Vagina (tissue), 2 donors: ENCODE data around the gene MATK. TPM values are rescaled to one million over a fixed set of nuclear protein-coding genes. Genes with fewer than 3 reads are reported as not detected.

Source experiments
- DNase-seq, 2 donors: peaks; one replicate each; pipeline ENCODE4 v3.0.0-alpha.2; 2017; ENCODE audit errors: extremely low spot score in 2 of 2
- H3K27ac ChIP-seq: fragments of 200-600 bp; sonication (generic); one replicate; pipeline ENCODE4 v1.5.1; 2019
- H3K27me3 ChIP-seq: fragments of 200-600 bp; sonication (generic); one replicate; pipeline ENCODE4 v1.5.1; 2019
- H3K36me3 ChIP-seq, 2 donors: fragments of 200-600 bp; sonication (generic); one replicate each; pipeline ENCODE4 v1.5.1; 2017 to 2019
- H3K4me1 ChIP-seq: fragments of 200-600 bp; sonication (generic); one replicate; pipeline ENCODE4 v1.5.1; 2019
- H3K4me3 ChIP-seq, 2 donors: fragments of 200-600 bp; sonication (generic); 1 replicate in 1 of 2; 2 replicates in 1 of 2; pipeline ENCODE4 v1.5.1; 2016 to 2019
- H3K9me3 ChIP-seq: fragments of 200-600 bp; sonication (generic); one replicate; pipeline ENCODE4 v1.5.1; 2019
- CTCF ChIP-seq, 3 experiments: fragments of 450-650 bp in 2 of 3; fragments of 200-600 bp in 1 of 3; sonication (generic) in 1 of 3; IDR thresholded peaks; one replicate each; pipeline ENCODE4 v1.5.1; 2017 to 2019; ENCODE audit warnings: antibody characterized with exemption in 3 of 3, mild to moderate bottlenecking in 2 of 3, moderate library complexity in 2 of 3
- POLR2A ChIP-seq, 2 donors: fragments of 450-650 bp; IDR thresholded peaks; one replicate each; pipeline ENCODE4 v1.6.1; 2017; ENCODE audit warnings: antibody characterized with exemption in 2 of 2, mild to moderate bottlenecking in 2 of 2, moderate library complexity in 2 of 2
- POLR2AphosphoS5 ChIP-seq, 2 donors: sonication (generic); formaldehyde crosslinking; IDR thresholded peaks; one replicate each; pipeline ENCODE4 v1.9.0; 2017; ENCODE audit warnings: antibody characterized with exemption in 2 of 2, mild to moderate bottlenecking in 2 of 2, low read depth in 1 of 2; ENCODE audit not compliant: insufficient read depth in 1 of 2
- intact Hi-C: fragments of 100-400 bp; cut with DNase I; formaldehyde crosslinking; loops from one replicate; pipeline ENCODE4 v1.15.1; 2023
- total RNA-seq: library from RNA; depleted of rRNA; stranded (reverse); fragments of >200 nt; gene quantifications from one replicate; pipeline ENCODE4 v1.2.3, GENCODE V29; 2016

The MATK gene
- total RNA-seq, 1 donor from 2014 or later = 1.2 TPM

DNA sequence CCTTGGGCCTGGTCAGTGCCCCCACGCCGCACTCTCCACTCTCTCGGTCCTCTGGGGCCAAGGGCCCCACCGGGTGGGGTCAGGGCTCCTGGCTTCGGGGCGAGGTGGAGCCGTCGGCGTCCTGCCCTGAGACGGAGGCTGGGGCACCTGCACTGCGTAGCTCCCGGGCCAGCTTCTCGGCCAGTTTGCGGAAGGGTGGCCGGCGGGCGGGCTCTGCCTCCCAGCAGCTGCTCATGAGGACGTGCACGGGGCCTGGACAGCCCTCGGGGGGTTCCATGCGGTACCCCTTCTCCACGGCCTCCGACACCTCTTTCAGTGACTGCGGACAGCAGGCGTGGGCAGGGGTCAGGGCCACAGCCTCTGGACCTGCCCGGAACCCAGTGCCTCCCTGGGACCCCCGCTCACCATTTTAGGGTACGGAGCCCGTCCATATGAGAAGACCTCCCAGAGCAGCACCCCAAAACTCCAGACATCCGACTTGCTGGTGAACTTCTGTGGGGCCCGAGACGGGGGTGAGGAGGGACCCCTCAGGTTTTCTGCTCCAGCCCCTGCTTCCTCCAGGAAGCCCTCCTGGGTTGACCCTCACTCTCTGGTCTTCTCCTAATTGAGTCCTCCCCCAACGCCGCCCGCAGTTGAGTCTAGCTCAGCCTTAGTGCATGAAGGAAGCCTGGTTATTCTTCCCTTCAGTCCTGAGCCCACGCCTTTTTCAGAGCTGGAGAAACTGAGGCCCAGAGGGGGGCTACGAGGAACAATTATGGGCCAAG, 7.9 kb downstream of the MATK start:
- H3K4me1 ChIP-seq = no peaks in the 10 kb centered on the region
- no peaks in the 10 kb centered on the region for H3K27me3 ChIP-seq
- H3K36me3 ChIP-seq = no peaks in the 10 kb centered on the region
- DNase-seq = peak in 1 of 2 donors; percentile 82
- TF ChIP-seq POLR2A (IDR thresholded peaks at IDR 0.05) (no peak), POLR2AphosphoS5 (IDR thresholded peaks at IDR 0.05; ENCODE audit: insufficient read depth in 1 of 2, low read depth in 1 of 2) (no peak), CTCF (IDR thresholded peaks at IDR 0.05) (no peak)
- H3K9me3 ChIP-seq = peaks cover 10% of the 10 kb centered on the region
- no peak overlapping the region for H3K27ac ChIP-seq
- H3K4me3 ChIP-seq = no peak overlapping the region
- intact Hi-C loops = no loop called here

DNA sequence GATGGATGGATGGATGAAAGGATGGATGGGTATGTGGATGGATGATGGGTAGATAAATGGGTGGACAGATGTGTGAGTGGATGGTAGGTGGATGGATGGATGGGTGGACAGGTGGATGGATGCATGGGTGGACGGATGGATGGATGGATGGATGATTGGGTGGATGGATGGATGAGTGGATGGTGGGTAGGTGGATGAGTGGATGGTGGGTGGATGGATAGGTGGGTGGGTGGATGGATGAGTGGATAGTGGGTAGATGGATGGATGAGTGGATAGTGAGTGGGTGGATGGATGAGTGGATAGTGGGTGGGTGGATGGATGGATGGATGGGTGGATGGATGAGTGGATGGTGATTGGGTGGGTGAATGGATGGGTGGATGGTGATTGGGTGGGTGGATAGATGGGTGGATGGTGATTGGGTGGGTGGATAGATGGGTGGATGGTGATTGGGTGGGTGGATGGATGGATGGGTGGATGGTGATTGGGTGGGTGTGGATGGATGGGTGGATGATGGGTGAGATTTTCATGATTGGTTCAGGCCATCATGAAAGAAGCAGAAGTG, 9.6 kb downstream of the MATK start:
- Histone ChIP-seq H3K27ac (no peak overlapping the region), H3K36me3 (no peaks in the 10 kb centered on the region), H3K4me1 (no peaks in the 10 kb centered on the region), H3K4me3 (no peak overlapping the region), H3K9me3 (peaks cover 4% of the 10 kb centered on the region), H3K27me3 (no peaks in the 10 kb centered on the region)
- DNase-seq = no peak
- intact Hi-C loops = no loop called here
- TF ChIP-seq CTCF (IDR thresholded peaks at IDR 0.05) = no peak
- TF ChIP-seq POLR2A (IDR thresholded peaks at IDR 0.05) = no peak
- TF ChIP-seq POLR2AphosphoS5 (IDR thresholded peaks at IDR 0.05; ENCODE audit: insufficient read depth in 1 of 2, low read depth in 1 of 2) = no peak

- TF ChIP-seq POLR2A (IDR thresholded peaks at IDR 0.05) (no peak), CTCF (IDR thresholded peaks at IDR 0.05) (no peak), POLR2AphosphoS5 (IDR thresholded peaks at IDR 0.05; ENCODE audit: insufficient read depth in 1 of 2, low read depth in 1 of 2) (no peak)
- Histone ChIP-seq H3K27me3 (no peaks in the 10 kb centered on the region), H3K36me3 (no peaks in the 10 kb centered on the region), H3K4me1 (no peaks in the 10 kb centered on the region), H3K4me3 (no peak overlapping the region), H3K27ac (no peak overlapping the region), H3K9me3 (no peaks in the 10 kb centered on the region)
- intact Hi-C loops = no loop called here
- no peak for DNase-seq
Measured at GRCh38 chr19:3775831-3776230, 10.3 kb downstream of the MATK start.

GRCh38 chr19:3775374-3775711, 10.8 kb downstream of the MATK start:
- no peak for DNase-seq
- H3K4me1 ChIP-seq = no peaks in the 10 kb centered on the region
- no peaks in the 10 kb centered on the region for H3K36me3 ChIP-seq
- no peaks in the 10 kb centered on the region for H3K27me3 ChIP-seq
- intact Hi-C loops = no loop called here
- no peak overlapping the region for H3K4me3 ChIP-seq
- H3K27ac ChIP-seq = no peak overlapping the region
- TF ChIP-seq POLR2A (IDR thresholded peaks at IDR 0.05) (no peak), POLR2AphosphoS5 (IDR thresholded peaks at IDR 0.05; ENCODE audit: insufficient read depth in 1 of 2, low read depth in 1 of 2) (no peak), CTCF (IDR thresholded peaks at IDR 0.05) (no peak)
- H3K9me3 ChIP-seq = no peaks in the 10 kb centered on the region
